K562 (cell line): ENCODE results near the gene ABHD17B. TPM values are rescaled to one million over a fixed set of nuclear protein-coding genes. Genes with fewer than 3 reads are reported as not detected.

ENCODE experiments used
- ATAC-seq: fragments of 200-7000 bp; cut with Tn5 transposase; 3 replicates; pipeline ENCODE4 v1.9.1; 2020; ENCODE audit warnings: moderate library complexity
- BruUV-seq: library from RNA; stranded (reverse); fragments of 400-500 nt; replicated peaks from 2 replicates; lab custom pipeline; 2021; lab: Mats Ljungman, UMichigan
- CTCF ChIA-PET: fragments of 300-600 bp; formaldehyde crosslinking; extraction: SDS; loops from one replicate; lab custom pipeline; 2021; ENCODE audit warnings: low intra/inter-chr PET ratio; lab: Yijun Ruan, JAX
- POLR2A ChIA-PET: fragments of 300-600, 350-650 bp; sonication (Branson Sonifier 250); formaldehyde crosslinking; extraction: SDS; loops from one replicate; lab custom pipeline; 2021; ENCODE audit warnings: antibody characterized with exemption, inconsistent platforms; lab: Yijun Ruan, JAX
- DNase-seq, 4 experiments: peaks; one replicate each; pipeline versions ENCODE4 v3.0.0 to v3.0.0-alpha.2; 2011 to 2018; ENCODE audit warnings: low spot score in 3 of 4, mixed read lengths in 3 of 4; ENCODE audit errors: extremely low read depth in 1 of 4
- FAIRE-seq: peaks from 2 replicates; lab custom pipeline; 2011; peaks lifted over from hg19 to GRCh38; lab: Jason Lieb, UNC
- H2AFZ ChIP-seq: 2 replicates; pipeline ENCODE4 v1.6.0; 2011; ENCODE audit warnings: low read depth, low read length, control low read depth, inconsistent platforms
- H3K27ac ChIP-seq: fragments of 200-600 bp; 3 replicates; pipeline ENCODE4 v1.8.0; 2011; ENCODE audit warnings: low read depth, mild to moderate bottlenecking, control low read depth, inconsistent platforms, low read length, moderate library complexity, mixed read lengths; ENCODE audit errors: extremely low read depth
- H3K27me3 ChIP-seq, 2 experiments: fragments of 300-600 bp in 1 of 2; 2 replicates in 1 of 2; 3 replicates in 1 of 2; pipeline versions ENCODE4 v1.6.0 to v1.8.0; 2011; ENCODE audit warnings: inconsistent platforms in 2 of 2, low read length in 2 of 2, mild to moderate bottlenecking in 1 of 2, mixed read lengths in 1 of 2, moderate library complexity in 1 of 2; ENCODE audit not compliant: control insufficient read depth in 2 of 2, insufficient read depth in 2 of 2
- H3K36me3 ChIP-seq: fragments of 300-600 bp; 3 replicates; pipeline ENCODE4 v1.8.0; 2011; ENCODE audit warnings: mild to moderate bottlenecking, low read length, inconsistent platforms; ENCODE audit not compliant: control insufficient read depth, insufficient read depth
- H3K4me1 ChIP-seq, 2 experiments: fragments of 200-600 bp in 1 of 2; replicated peaks in 1 of 2; 2 replicates in 1 of 2; 3 replicates in 1 of 2; pipeline versions ENCODE4 v1.5.1 to v1.8.0; 2011; ENCODE audit warnings: inconsistent platforms in 2 of 2, low read length in 2 of 2, mild to moderate bottlenecking in 1 of 2, mixed read lengths in 1 of 2, moderate library complexity in 1 of 2; ENCODE audit not compliant: control insufficient read depth in 2 of 2, insufficient read depth in 2 of 2
- H3K4me2 ChIP-seq: 2 replicates; pipeline ENCODE4 v1.6.1; 2011; ENCODE audit warnings: low read length, control low read depth, inconsistent platforms, mixed read lengths; ENCODE audit not compliant: insufficient read depth
- H3K4me3 ChIP-seq: fragments of 200-600 bp; sonication (generic), shearing (Covaris generic); 2 replicates; pipeline ENCODE4 v1.5.1; 2016; ENCODE audit warnings: control low read depth, inconsistent platforms
- H3K79me2 ChIP-seq: fragments of 200-600 bp; 3 replicates; pipeline ENCODE4 v1.8.0; 2011; ENCODE audit warnings: low read length, inconsistent platforms; ENCODE audit not compliant: control insufficient read depth, insufficient read depth
- H3K9ac ChIP-seq, 2 experiments: 2 replicates each; pipeline versions ENCODE4 v1.6.0 to v1.6.1; 2011; ENCODE audit warnings: low read depth in 2 of 2, low read length in 2 of 2, control low read depth in 1 of 2, inconsistent platforms in 1 of 2, mild to moderate bottlenecking in 1 of 2, mixed read lengths in 1 of 2; ENCODE audit not compliant: insufficient read depth in 1 of 2
- H3K9me1 ChIP-seq: one replicate; pipeline ENCODE4 v1.6.0; 2011; ENCODE audit warnings: inconsistent platforms, mild to moderate bottlenecking, low read length, moderate library complexity; ENCODE audit not compliant: control insufficient read depth, insufficient read depth
- H3K9me3 ChIP-seq: replicated peaks from 2 replicates; pipeline ENCODE4 v1.5.1; 2011; ENCODE audit warnings: low read depth, low read length, inconsistent platforms; ENCODE audit not compliant: control insufficient read depth, insufficient read depth
- H4K20me1 ChIP-seq: replicated peaks from 2 replicates; pipeline ENCODE4 v1.6.1; 2011; ENCODE audit warnings: low read length, inconsistent platforms, mixed read lengths; ENCODE audit not compliant: control insufficient read depth, insufficient read depth
- BACH1 ChIP-seq: fragments of 200-800 bp; sonication (Bioruptor generic); IDR thresholded peaks from 2 replicates; pipeline ENCODE4 v1.6.1; 2016; ENCODE audit warnings: missing genetic modification characterization, missing compliant biosample characterization
- BRF1 ChIP-seq: IDR thresholded peaks from 3 replicates; pipeline ENCODE4 v1.6.1; 2011; ENCODE audit warnings: borderline replicate concordance, mild to moderate bottlenecking; ENCODE audit not compliant: insufficient read length; ENCODE audit errors: extremely low read depth
- EP400 ChIP-seq: fragments of 450-650 bp; IDR thresholded peaks from 2 replicates; pipeline ENCODE4 v1.6.1; 2017; ENCODE audit warnings: antibody characterized with exemption, mild to moderate bottlenecking, moderate library complexity
- HDAC8 ChIP-seq: fragments of 450-650 bp; IDR thresholded peaks from 2 replicates; pipeline ENCODE4 v1.6.1; 2016; ENCODE audit warnings: mild to moderate bottlenecking, missing genetic modification characterization, moderate library complexity, missing compliant biosample characterization
- MCM3 ChIP-seq: fragments of 450-650 bp; IDR thresholded peaks from 2 replicates; pipeline ENCODE4 v1.6.1; 2016
- SIX5 ChIP-seq, 2 experiments: IDR thresholded peaks; 2 replicates each; pipeline ENCODE4 v1.6.1; 2011; ENCODE audit warnings: low read length in 2 of 2, borderline replicate concordance in 1 of 2, low read depth in 1 of 2, mild to moderate bottlenecking in 1 of 2, moderate library complexity in 1 of 2; ENCODE audit not compliant: insufficient read depth in 1 of 2
- SMARCA4 ChIP-seq: fragments of 450-650 bp; IDR thresholded peaks from 2 replicates; pipeline ENCODE4 v1.6.1; 2016
- TRIM24 ChIP-seq, 2 experiments: fragments of 450-650 bp; IDR thresholded peaks; 2 replicates each; pipeline ENCODE4 v1.6.1; 2016
- WHSC1 ChIP-seq: IDR thresholded peaks from one replicate; pipeline ENCODE4 v1.6.1; 2012; ENCODE audit warnings: low read length, control low read depth, inconsistent platforms
- YY1 ChIP-seq, 3 experiments: IDR thresholded peaks; 2 replicates each; pipeline ENCODE4 v1.6.1; 2011; ENCODE audit warnings: low read length in 2 of 3, mild to moderate bottlenecking in 2 of 3, moderate library complexity in 2 of 3, borderline replicate concordance in 1 of 3, control low read depth in 1 of 3, low read depth in 1 of 3; ENCODE audit not compliant: insufficient read depth in 3 of 3, insufficient replicate concordance in 2 of 3, control insufficient read depth in 1 of 3, insufficient read length in 1 of 3; ENCODE audit errors: extremely low read depth in 1 of 3
- ZNF133 ChIP-seq: fragments of 250-450 bp; sonication (Bioruptor Pico); IDR thresholded peaks from 2 replicates; pipeline ENCODE4 v1.4.0; 2020; ENCODE audit warnings: mild to moderate bottlenecking
- ZNF175 ChIP-seq: fragments of 200-800 bp; sonication (Bioruptor generic); IDR thresholded peaks from 2 replicates; pipeline ENCODE4 v1.6.1; 2016; ENCODE audit warnings: low read depth, mild to moderate bottlenecking, missing genetic modification characterization, missing compliant biosample characterization
- ZNF551 ChIP-seq: fragments of 250-450 bp; sonication (Bioruptor Pico); IDR thresholded peaks from 2 replicates; pipeline ENCODE4 v1.5.0; 2021; ENCODE audit warnings: mild to moderate bottlenecking, moderate library complexity
- ZNF717 ChIP-seq: fragments of 250-450 bp; sonication (Bioruptor Pico); IDR thresholded peaks from 2 replicates; pipeline ENCODE4 v1.5.0; 2021
- WGBS: fragments of 100-300 bp; shearing (Covaris generic); methylation state at CpG from one replicate; pipeline ENCODE4 v1.1.6; 2016; ENCODE audit warnings: low coverage, mixed read lengths; ENCODE audit not compliant: insufficient coverage; ENCODE audit errors: missing lambda C conversion rate; 5-methylcytosine and 5-hydroxymethylcytosine counted together
- in situ Hi-C: fragments of 300-500 bp; cut with MboI; formaldehyde crosslinking; loops from 4 replicates; pipeline ENCODE4 v1.15.0; 2018; ENCODE audit warnings: inconsistent platforms, mixed read lengths
- intact Hi-C: fragments of 100-400 bp; cut with micrococcal nuclease; formaldehyde crosslinking; loops from 2 replicates; pipeline ENCODE4 v1.14.2; 2022
- polyA plus RNA-seq, 8 experiments: library from polyadenylated mRNA; depleted of rRNA in 4 of 8; stranded (reverse) in 5 of 8; unstranded in 3 of 8; fragments of >200 nt; fragmentation: Nextera tagmentation in 2 of 8; fragmentation: Illumina TruSeq in 1 of 8; extraction: Ambion mirVana in 2 of 8; extraction: Trizol in 1 of 8; gene quantifications; 2 replicates each; pipeline versions ENCODE4 v1.2.1 to v1.2.3, GENCODE V29; 2011 to 2014; ENCODE audit warnings: inconsistent platforms in 1 of 8, missing spikeins in 1 of 8
- total RNA-seq, 7 experiments: library from RNA; depleted of rRNA in 6 of 7; stranded (reverse); fragments of >200 nt in 6 of 7; fragmentation: Illumina TruSeq in 2 of 7; extraction: Trizol in 2 of 7; gene quantifications; 2 replicates each; pipeline versions ENCODE4 v1.2.1 to v1.2.3, GENCODE V29; 2011 to 2021; ENCODE audit warnings: low replicate concordance in 1 of 7
- TF ChIP-seq, protein P1 (sequence below): sonication (generic); formaldehyde crosslinking; IDR thresholded peaks from 2 replicates; pipeline ENCODE4 v1.8.0; 2022; ENCODE audit warnings: missing genetic modification reagents, mild to moderate bottlenecking, borderline replicate concordance
- TF ChIP-seq, protein P2 (sequence below): fragments of 150-350 bp; conservative IDR thresholded peaks from 2 replicates; pipeline ENCODE4 v1.6.1; 2014; ENCODE audit warnings: low read length

ABHD17B gene
- total and polyA plus RNA-seq, 9 of the 15 experiments (the other 6 are each of a cell fraction or from before 2014, with no cell fraction given) = 1.9 to 13.4 (median 10.1) TPM

DNA sequence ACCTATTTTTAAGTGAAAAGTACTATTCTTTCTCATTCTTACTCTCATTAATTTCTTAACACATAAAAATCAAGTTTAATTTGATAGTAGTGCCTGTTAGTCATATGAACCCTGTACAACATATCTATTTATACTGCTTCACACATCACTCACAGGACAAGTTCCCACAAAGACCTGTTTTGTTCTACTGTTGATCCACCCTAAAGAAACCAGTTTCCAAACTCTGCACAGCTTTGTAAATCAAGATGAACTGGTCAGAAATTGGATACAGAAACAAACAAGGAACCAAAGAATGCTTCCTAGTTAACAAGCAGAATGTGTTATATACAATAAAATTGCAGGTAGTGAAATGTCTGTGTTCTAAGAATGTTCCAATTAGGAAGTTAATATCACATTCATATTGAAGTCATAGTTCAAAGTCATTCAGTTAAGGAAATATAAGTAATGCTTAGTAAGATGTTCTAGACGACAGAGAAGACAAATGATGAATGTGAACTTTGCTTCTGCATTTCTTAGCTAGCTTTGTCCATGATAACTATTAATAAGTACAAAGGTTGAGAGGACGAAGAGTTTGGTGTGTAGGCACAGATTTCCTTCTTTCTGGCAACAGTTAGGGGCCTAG, 33.9 kb upstream of the ABHD17B start:
- no peaks in the 10 kb centered on the region for H3K27me3 ChIP-seq
- in situ Hi-C loops = no loop called here

More for the DNA sequence above, 33.9 kb upstream of the ABHD17B start:
- Histone ChIP-seq H3K9ac (no peak overlapping the region), H3K4me3 (no peak overlapping the region), H3K27ac (no peak overlapping the region), H3K4me1 (no peaks in the 10 kb centered on the region), H3K9me1 (no peaks in the 10 kb centered on the region), H3K79me2 (0 out of 3 replicates have a peak, but pooled peaks cover 4% of the 10 kb centered on the region), H3K36me3 (0 out of 3 replicates have a peak, but pooled peaks cover 4% of the 10 kb centered on the region), H3K4me2 (no peak overlapping the region), H2AFZ (no peak overlapping the region), H3K9me3 (no peaks in the 10 kb centered on the region), H4K20me1 (no peaks in the 10 kb centered on the region)
- CTCF ChIA-PET = no interaction called here
- TF ChIP-seq ZNF551 (CRISPR knock-in tag) = no peak
- no peak for TF ChIP-seq ZNF133 (CRISPR knock-in tag)
- TF ChIP-seq ZNF175 (CRISPR knock-in tag) = no peak
- no peak for TF ChIP-seq ZNF717
- TF ChIP-seq WHSC1 = no peak
- no peak for TF ChIP-seq TRIM24 (IDR thresholded peaks at IDR 0.05)
- no peak for TF ChIP-seq HDAC8 (tag)
- TF ChIP-seq, protein P1, sequence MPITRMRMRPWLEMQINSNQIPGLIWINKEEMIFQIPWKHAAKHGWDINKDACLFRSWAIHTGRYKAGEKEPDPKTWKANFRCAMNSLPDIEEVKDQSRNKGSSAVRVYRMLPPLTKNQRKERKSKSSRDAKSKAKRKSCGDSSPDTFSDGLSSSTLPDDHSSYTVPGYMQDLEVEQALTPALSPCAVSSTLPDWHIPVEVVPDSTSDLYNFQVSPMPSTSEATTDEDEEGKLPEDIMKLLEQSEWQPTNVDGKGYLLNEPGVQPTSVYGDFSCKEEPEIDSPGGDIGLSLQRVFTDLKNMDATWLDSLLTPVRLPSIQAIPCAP (CRISPR knock-in tag) = no peak
- TF ChIP-seq, protein P2, sequence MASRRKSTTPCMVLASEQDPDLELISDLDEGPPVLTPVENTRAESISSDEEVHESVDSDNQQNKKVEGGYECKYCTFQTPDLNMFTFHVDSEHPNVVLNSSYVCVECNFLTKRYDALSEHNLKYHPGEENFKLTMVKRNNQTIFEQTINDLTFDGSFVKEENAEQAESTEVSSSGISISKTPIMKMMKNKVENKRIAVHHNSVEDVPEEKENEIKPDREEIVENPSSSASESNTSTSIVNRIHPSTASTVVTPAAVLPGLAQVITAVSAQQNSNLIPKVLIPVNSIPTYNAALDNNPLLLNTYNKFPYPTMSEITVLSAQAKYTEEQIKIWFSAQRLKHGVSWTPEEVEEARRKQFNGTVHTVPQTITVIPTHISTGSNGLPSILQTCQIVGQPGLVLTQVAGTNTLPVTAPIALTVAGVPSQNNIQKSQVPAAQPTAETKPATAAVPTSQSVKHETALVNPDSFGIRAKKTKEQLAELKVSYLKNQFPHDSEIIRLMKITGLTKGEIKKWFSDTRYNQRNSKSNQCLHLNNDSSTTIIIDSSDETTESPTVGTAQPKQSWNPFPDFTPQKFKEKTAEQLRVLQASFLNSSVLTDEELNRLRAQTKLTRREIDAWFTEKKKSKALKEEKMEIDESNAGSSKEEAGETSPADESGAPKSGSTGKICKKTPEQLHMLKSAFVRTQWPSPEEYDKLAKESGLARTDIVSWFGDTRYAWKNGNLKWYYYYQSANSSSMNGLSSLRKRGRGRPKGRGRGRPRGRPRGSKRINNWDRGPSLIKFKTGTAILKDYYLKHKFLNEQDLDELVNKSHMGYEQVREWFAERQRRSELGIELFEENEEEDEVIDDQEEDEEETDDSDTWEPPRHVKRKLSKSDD = no peak
- TF ChIP-seq YY1 (IDR thresholded peaks at IDR 0.05; ENCODE audit: borderline replicate concordance in 1 of 3, control insufficient read depth in 1 of 3, extremely low read depth in 1 of 3, insufficient read depth in 3 of 3, insufficient read length in 1 of 3, insufficient replicate concordance in 2 of 3, low read depth in 1 of 3, low read length in 2 of 3) = no peak
- TF ChIP-seq SIX5 (IDR thresholded peaks at IDR 0.05; ENCODE audit: borderline replicate concordance in 1 of 2, insufficient read depth in 1 of 2, low read depth in 1 of 2, low read length in 2 of 2) = no peak
- TF ChIP-seq EP400 = no peak
- no peak for TF ChIP-seq MCM3
- TF ChIP-seq SMARCA4 = no peak
- no peak for TF ChIP-seq BACH1
- TF ChIP-seq BRF1 = no peak
- BruUV-seq = no TSS peak
- intact Hi-C loops = no loop called here
- ATAC-seq (no peak), DNase-seq (no peak), FAIRE-seq (no peak)
- POLR2A ChIA-PET = no interaction called here
- WGBS = 65% methylated on average over 2 of the region's 2 CpGs
